Measurements from ENCODE around the gene DNAL1.

GRCh38 chr14:73619524-73619923 is 25.3 kb upstream of the DNAL1 start:
- TF ChIP-seq ZNF384 (IDR thresholded peaks at IDR 0.05) (no peak), SUZ12 (IDR thresholded peaks at IDR 0.05) (no peak), SP1 (IDR thresholded peaks at IDR 0.05) (no peak), FOXM1 (IDR thresholded peaks at IDR 0.05; ENCODE audit: borderline replicate concordance) (no peak), FOXK2 (IDR thresholded peaks at IDR 0.05) (no peak), LEF1 (IDR thresholded peaks at IDR 0.05; ENCODE audit: borderline replicate concordance) (no peak), CTBP1 (IDR thresholded peaks at IDR 0.05; ENCODE audit: borderline replicate concordance) (no peak), ARNT (IDR thresholded peaks at IDR 0.05) (no peak), BHLHE40 (IDR thresholded peaks at IDR 0.05; ENCODE audit: borderline replicate concordance) (no peak), FOXA1 (IDR thresholded peaks at IDR 0.05) (no peak), NFRKB (IDR thresholded peaks at IDR 0.05) (no peak)
